KBM-7 (cell line): Measurements from ENCODE around the gene STAT5B.
"Not testable (repeated sequence)": the region's sequence is repeated elsewhere in the genome, so short reads cannot be mapped to it uniquely, and the experiment has no call there.

Experiments used
- DNase-seq: peaks from one replicate; pipeline ENCODE4 v3.0.0-alpha.2; 2015
- in situ Hi-C: fragments of 300-500 bp; cut with MboI; formaldehyde crosslinking; loops from 2 replicates; pipeline ENCODE4 v1.14.3; 2020; ENCODE audit warnings: low sequenced_read_pairs, low pct_unique_long_range_greater_than_20kb, mixed read lengths

The STAT5B gene

DNA sequence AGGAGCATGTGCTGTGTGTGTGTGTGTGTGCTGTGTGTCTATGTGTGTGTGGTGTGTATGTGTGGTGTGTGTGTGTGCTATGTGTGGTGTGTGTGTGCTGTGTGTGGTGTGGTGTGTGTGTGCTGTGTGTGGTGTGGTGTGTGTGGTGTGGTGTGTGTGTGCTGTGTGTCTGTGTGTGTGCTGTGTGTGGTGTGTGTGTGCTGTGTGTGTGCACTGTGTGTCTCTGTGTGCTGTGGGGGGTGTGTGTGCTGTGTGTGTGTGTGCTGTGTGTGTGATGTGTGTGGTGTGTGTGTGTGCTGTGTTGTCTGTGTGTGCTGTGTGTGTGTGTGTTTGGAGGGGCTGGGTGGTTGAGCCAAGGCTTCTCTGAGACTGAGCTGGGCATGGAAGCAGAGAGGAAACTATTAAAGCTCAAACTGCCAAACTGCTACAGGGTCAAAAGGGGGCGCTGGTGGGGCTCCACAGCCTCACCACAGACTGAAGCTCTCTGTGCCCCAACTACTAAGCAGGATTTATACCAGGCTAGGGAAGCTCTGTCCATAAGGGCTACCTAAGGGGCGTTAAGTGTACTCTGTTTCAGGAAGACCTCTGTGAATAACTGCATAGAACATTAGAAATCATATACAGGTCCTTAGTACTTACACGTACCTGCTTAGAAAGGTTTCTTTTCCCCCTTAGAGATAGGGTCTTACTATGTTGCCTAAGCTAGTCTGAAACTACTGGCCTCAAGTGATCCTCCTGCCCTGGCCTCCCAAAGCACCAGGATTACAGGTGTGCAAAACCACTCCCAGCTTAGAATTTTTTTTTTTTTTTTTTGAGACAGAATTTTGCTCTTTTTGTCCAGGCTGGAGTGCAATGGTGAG lies 54.1 kb downstream of the STAT5B start:
- in situ Hi-C loops, result no loop called here
- DNase-seq, result peak; percentile 81

DNA sequence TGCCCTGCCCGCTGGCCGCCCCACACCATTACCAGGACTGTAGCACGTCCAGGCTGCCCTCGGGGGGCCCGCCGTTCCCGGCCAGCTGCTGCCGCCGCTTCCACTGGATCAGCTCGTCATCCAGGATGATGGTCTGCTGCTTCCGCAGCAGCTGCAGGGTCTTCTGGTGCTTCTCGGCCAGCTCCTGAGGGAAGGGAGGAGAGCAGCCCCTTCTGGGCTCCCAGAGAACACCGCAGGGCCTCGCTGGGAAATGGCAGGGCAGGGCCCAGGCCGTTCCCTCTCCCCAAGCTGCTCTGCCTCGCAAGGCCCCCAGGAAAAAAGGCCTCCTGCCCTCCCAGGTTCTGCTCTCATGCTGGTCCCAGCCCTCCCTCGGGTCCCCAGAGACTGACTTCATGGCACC lies 56.9 kb downstream of the STAT5B start:
- DNase-seq, in situ Hi-C loops: not testable (repeated sequence)

DNA sequence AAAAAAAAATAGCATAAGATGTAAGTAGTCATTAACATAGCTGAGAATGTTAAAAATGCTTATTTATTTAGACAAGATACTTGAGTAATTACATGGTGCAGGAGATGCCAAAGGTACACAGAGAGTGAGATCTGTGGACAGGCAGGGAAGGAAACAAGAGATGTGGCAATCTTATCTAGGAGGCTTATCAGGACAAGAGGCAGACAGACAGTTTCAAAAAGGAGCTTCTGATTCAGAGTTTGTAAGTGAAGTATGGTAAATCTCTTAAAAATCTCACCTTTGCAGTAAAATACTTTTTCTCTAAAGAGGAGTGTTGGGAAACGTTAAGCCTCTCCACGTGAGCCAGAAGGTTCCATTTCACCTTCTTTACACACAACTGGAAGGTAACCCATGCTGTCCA lies 62.0 kb downstream of the STAT5B start:
- DNase-seq, result no peak
- in situ Hi-C loops, result no loop called here

DNA sequence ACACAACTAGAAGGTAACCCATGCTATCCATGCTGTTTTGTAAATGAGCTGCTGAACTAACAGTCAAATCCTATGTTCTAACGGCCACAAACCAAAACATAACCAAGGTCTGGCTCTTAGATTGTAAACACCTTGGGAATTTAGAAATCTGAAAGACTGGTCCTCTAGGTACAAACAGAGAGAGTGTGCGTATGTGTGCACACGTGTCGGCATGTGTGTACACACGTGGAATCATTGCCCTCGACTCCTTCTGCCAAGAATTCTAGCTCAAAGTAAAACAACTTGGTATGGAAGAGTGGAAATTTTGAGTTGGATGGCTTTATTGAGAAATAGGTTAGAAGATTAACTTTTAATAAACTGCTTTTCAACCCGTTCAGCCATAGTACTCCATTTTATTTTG lies 63.8 kb downstream of the STAT5B start:
- no peak for DNase-seq
- in situ Hi-C loops, result no loop called here

GRCh38 chr17:42211921-42212341 lies 64.3 kb downstream of the STAT5B start:
- in situ Hi-C loops, DNase-seq: not testable (repeated sequence)

- in situ Hi-C loops, result no loop called here
- DNase-seq, result no peak
Measured at GRCh38 chr17:42210046-42210445, 66.1 kb downstream of the STAT5B start.

- DNase-seq, in situ Hi-C loops: not testable (repeated sequence)
Measured at GRCh38 chr17:42206153-42206612, 70.0 kb downstream of the STAT5B start.

- no peak for DNase-seq
- in situ Hi-C loops, result no loop called here
Measured at GRCh38 chr17:42203354-42203753, 72.8 kb downstream of the STAT5B start.

DNA sequence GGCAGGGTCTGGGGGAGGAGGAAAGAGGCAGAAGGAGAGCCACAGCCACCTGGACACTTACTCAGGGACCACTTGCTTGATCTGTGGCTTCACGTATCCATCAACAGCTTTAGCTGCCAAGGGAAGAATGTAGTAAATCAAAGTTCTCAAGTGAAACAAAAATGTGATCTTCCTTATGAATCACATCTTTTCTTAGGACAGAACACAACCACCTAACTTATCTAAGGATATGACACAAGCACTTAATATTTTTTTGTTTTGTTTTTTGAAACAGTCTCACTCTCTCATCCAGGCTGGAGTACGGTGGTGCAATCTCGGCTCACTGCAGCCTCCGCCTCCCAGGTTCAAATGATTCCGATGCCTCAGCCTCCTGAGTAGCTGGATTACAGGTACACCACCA lies 73.5 kb downstream of the STAT5B start:
- in situ Hi-C loops, result no loop called here
- no peak for DNase-seq

DNA sequence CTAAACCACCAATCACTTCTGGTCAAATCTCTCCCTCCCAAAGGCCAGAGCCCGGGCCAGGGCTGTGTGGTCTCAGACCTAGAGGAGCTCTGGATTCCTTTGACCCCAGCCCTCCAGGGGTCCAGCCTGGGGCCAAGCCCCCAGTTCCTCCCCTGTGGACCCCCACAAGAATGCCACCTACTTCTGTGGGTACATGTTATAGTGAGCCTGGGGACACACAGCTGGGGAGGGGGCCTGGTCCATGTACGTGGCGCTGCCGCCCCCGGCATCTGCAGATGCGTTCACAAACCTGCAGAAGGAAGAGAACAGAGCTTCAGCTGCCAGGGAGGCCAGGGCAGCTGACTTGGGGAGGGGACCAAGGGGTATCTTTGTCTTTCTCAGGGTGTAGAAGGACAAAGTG lies 74.0 kb downstream of the STAT5B start:
- DNase-seq, result no peak
- in situ Hi-C loops, result no loop called here

DNA sequence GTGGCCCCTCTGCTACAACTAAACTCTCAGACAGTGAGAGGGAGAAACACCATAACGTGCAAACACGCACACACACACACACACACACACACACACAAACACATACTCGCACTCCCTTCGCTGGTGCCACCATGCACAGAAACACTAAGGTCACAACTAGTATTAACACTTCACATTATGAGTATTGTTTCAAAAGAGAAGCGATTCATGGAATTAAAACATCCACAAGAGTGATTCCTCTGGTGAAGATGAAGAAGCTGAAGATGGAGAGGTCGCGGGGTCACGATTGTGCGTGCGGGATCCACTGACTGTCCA lies 74.8 kb downstream of the STAT5B start:
- no peak for DNase-seq
- in situ Hi-C loops, result no loop called here

GRCh38 chr17:42200706-42201457 lies 75.3 kb downstream of the STAT5B start:
- DNase-seq, result no peak
- in situ Hi-C loops, result no loop called here

- in situ Hi-C loops, result no loop called here
- DNase-seq, result no peak
Measured at GRCh38 chr17:42199416-42200011, 76.7 kb downstream of the STAT5B start.

DNA sequence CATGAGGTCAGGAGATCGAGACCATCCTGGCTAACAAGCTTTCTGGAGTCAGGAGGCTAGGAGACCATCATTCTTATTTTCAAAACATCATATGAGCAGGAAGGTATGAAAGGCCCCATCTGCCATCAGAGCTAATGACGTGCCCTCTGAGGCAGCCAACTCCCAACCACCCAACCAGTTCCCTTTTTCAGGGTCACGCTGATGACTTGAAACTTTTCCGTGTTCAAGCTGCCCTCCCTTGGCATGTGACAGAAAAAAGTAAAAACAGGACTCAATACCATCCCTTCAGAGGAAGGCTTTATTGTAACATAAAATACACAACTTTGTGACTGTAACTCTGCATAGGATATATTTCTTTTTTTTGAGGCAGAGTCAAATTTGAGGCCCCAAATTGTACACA lies 77.3 kb downstream of the STAT5B start:
- peak; percentile 70 for DNase-seq
- in situ Hi-C loops, result no loop called here

GRCh38 chr17:42197564-42198156 lies 78.5 kb downstream of the STAT5B start:
- in situ Hi-C loops, result no loop called here
- DNase-seq, result no peak

DNA sequence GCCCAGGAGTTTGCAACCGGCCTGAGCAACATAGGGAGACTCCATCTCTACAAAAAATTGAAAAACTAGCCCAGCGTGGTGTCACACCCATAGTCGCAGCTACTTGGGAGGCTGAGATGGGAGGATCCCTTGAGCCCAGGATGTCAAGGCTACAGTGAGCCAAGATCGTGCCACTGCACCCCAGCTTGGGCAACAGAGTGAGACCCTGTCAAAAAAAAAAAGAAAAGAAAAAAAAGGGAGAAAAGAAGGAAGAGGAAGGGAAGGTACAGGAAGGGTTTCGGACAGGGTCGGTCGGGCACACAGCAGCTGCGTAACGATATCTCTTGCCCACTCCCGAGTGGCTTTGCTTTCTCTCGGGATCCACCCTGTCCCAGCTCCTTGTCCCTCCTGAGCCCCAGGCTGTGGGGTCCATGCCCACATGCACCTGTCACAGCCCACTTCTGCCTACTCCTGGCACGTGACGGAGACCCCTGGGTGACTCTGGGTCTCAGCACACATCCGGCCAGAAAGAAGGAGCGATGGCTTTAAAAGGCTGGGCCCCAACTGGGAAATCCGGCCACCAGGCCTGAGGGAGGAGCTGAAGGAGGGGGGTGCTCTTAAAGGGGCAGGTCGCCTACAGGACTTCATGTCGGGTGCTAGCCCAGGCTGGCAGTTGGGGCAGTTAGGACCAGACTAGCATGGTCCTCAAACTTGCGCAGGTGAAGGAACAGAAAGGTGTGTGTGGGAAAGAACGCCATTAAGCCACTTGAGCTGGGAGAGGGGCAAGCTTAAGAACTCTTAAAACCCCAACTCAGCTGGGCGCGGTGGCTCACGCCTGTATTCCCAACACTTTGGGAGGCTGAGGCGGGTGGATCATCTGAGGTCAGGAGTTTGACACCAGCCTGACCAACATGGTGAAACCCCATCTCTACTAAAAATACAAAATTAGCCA lies 82.0 kb downstream of the STAT5B start, which contains the start of gene GHDC:
Gene GHDC (minus strand): TSS at position 526 of the 931 bp plus-strand sequence. CDS start 913 bp downstream, outside the sequence.
- in situ Hi-C loops, result no loop called here
- DNase-seq, result peak; percentile 86

GRCh38 chr17:42193216-42193968 lies 82.8 kb downstream of the STAT5B start:
- in situ Hi-C loops, result no loop called here
- DNase-seq, result no peak
